NOMO-1 treated with DMSO at 0.1 percent for 48 hours (cell line): Measurements from ENCODE around the gene BPNT1.

Experiments
- DNase-seq: peaks from one replicate; lab custom pipeline; 2025; ENCODE audit not compliant: unreplicated experiment; lab: John Stamatoyannopoulos, UW

The BPNT1 gene

GRCh38 chr1:220011620-220012019 lies 78.0 kb downstream of the BPNT1 start:
- no peak for DNase-seq
